Breast epithelium (tissue), 3 donors: ENCODE measurements around the gene MED9.

Experiments
- CTCF ChIP-seq, 3 donors: fragments of 450-650 bp; IDR thresholded peaks; one replicate each; pipeline ENCODE4 v1.5.1; 2016 to 2017; ENCODE audit warnings: antibody characterized with exemption in 3 of 3, mild to moderate bottlenecking in 3 of 3, moderate library complexity in 3 of 3
- POLR2A ChIP-seq: fragments of 450-650 bp; IDR thresholded peaks from one replicate; pipeline ENCODE4 v1.6.1; 2016; ENCODE audit warnings: antibody characterized with exemption, mild to moderate bottlenecking, moderate library complexity
- POLR2AphosphoS5 ChIP-seq, 3 donors: sonication (generic); formaldehyde crosslinking; IDR thresholded peaks; one replicate each; pipeline ENCODE4 v1.6.1; 2017; ENCODE audit warnings: antibody characterized with exemption in 3 of 3

GRCh38 chr17:17445296-17445924, 31.4 kb upstream of the MED9 start:
- no peak for TF ChIP-seq CTCF (IDR thresholded peaks at IDR 0.05)
- no peak for TF ChIP-seq POLR2A
- TF ChIP-seq POLR2AphosphoS5 (IDR thresholded peaks at IDR 0.05), result no peak
